Vagina (tissue), 2 donors: Measurements from ENCODE around the gene ANKRD61. TPM values are rescaled to one million over a fixed set of nuclear protein-coding genes. Genes with fewer than 3 reads are reported as not detected.

Experiments
- DNase-seq, 2 donors: peaks; one replicate each; pipeline ENCODE4 v3.0.0-alpha.2; 2017; ENCODE audit errors: extremely low spot score in 2 of 2
- H3K27ac ChIP-seq: fragments of 200-600 bp; sonication (generic); one replicate; pipeline ENCODE4 v1.5.1; 2019
- H3K27me3 ChIP-seq: fragments of 200-600 bp; sonication (generic); one replicate; pipeline ENCODE4 v1.5.1; 2019
- H3K36me3 ChIP-seq, 2 donors: fragments of 200-600 bp; sonication (generic); one replicate each; pipeline ENCODE4 v1.5.1; 2017 to 2019
- H3K4me1 ChIP-seq: fragments of 200-600 bp; sonication (generic); one replicate; pipeline ENCODE4 v1.5.1; 2019
- H3K4me3 ChIP-seq, 2 donors: fragments of 200-600 bp; sonication (generic); 1 replicate in 1 of 2; 2 replicates in 1 of 2; pipeline ENCODE4 v1.5.1; 2016 to 2019
- H3K9me3 ChIP-seq: fragments of 200-600 bp; sonication (generic); one replicate; pipeline ENCODE4 v1.5.1; 2019
- POLR2A ChIP-seq, 2 donors: fragments of 450-650 bp; IDR thresholded peaks; one replicate each; pipeline ENCODE4 v1.6.1; 2017; ENCODE audit warnings: antibody characterized with exemption in 2 of 2, mild to moderate bottlenecking in 2 of 2, moderate library complexity in 2 of 2
- POLR2AphosphoS5 ChIP-seq, 2 donors: sonication (generic); formaldehyde crosslinking; IDR thresholded peaks; one replicate each; pipeline ENCODE4 v1.9.0; 2017; ENCODE audit warnings: antibody characterized with exemption in 2 of 2, mild to moderate bottlenecking in 2 of 2, low read depth in 1 of 2; ENCODE audit not compliant: insufficient read depth in 1 of 2
- intact Hi-C: fragments of 100-400 bp; cut with DNase I; formaldehyde crosslinking; loops from one replicate; pipeline ENCODE4 v1.15.1; 2023
- total RNA-seq: library from RNA; depleted of rRNA; stranded (reverse); fragments of >200 nt; gene quantifications from one replicate; pipeline ENCODE4 v1.2.3, GENCODE V29; 2016
- TF ChIP-seq, protein P1 (sequence below), 3 experiments: fragments of 450-650 bp in 2 of 3; fragments of 200-600 bp in 1 of 3; sonication (generic) in 1 of 3; IDR thresholded peaks; one replicate each; pipeline ENCODE4 v1.5.1; 2017 to 2019; ENCODE audit warnings: antibody characterized with exemption in 3 of 3, mild to moderate bottlenecking in 2 of 3, moderate library complexity in 2 of 3

The ANKRD61 gene
- total RNA-seq, 1 donor from 2014 or later: not detected

GRCh38 chr7:6015917-6016652 is 15.1 kb upstream of the ANKRD61 start:
- TF ChIP-seq, protein P1, sequence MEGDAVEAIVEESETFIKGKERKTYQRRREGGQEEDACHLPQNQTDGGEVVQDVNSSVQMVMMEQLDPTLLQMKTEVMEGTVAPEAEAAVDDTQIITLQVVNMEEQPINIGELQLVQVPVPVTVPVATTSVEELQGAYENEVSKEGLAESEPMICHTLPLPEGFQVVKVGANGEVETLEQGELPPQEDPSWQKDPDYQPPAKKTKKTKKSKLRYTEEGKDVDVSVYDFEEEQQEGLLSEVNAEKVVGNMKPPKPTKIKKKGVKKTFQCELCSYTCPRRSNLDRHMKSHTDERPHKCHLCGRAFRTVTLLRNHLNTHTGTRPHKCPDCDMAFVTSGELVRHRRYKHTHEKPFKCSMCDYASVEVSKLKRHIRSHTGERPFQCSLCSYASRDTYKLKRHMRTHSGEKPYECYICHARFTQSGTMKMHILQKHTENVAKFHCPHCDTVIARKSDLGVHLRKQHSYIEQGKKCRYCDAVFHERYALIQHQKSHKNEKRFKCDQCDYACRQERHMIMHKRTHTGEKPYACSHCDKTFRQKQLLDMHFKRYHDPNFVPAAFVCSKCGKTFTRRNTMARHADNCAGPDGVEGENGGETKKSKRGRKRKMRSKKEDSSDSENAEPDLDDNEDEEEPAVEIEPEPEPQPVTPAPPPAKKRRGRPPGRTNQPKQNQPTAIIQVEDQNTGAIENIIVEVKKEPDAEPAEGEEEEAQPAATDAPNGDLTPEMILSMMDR (IDR thresholded peaks at IDR 0.05): no peak
- TF ChIP-seq POLR2AphosphoS5 (IDR thresholded peaks at IDR 0.05; ENCODE audit: insufficient read depth in 1 of 2, low read depth in 1 of 2) (peak in 1 of 2 donors; percentile 20), POLR2A (IDR thresholded peaks at IDR 0.05) (no peak)
- Histone ChIP-seq H3K36me3 (peaks cover 0 to 25% of the 10 kb centered on the region in 2 donors), H3K9me3 (no peaks in the 10 kb centered on the region), H3K27ac (peak overlapping the region; percentile 39), H3K4me1 (peaks cover 20% of the 10 kb centered on the region), H3K4me3 (no peak overlapping the region), H3K27me3 (no peaks in the 10 kb centered on the region)
- DNase-seq: no peak
- intact Hi-C loops: no loop called here

DNA sequence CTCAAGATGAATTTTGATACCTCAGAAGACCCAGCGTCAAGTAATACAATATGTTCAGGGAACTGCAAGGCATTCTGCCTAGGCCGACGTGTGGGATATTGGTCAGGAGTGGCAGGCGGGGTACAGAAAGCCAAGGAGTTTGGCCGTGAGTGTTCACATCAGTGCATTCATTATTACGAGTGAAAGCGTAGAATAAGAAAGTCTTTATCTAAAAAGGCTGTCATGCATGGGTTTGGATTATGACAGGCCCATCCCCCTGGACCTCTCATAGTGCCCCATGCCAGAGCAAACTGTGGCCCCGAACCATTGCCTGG is 14.6 kb upstream of the ANKRD61 start:
- H3K27me3 ChIP-seq: no peaks in the 10 kb centered on the region
- no peaks in the 10 kb centered on the region for H3K9me3 ChIP-seq
- DNase-seq: no peak
- H3K36me3 ChIP-seq: peaks cover 0 to 27% of the 10 kb centered on the region in 2 donors
- TF ChIP-seq POLR2AphosphoS5 (IDR thresholded peaks at IDR 0.05; ENCODE audit: insufficient read depth in 1 of 2, low read depth in 1 of 2) (no peak), POLR2A (IDR thresholded peaks at IDR 0.05) (no peak)
- TF ChIP-seq, protein P1 (IDR thresholded peaks at IDR 0.05): no peak
- intact Hi-C loops: no loop called here
- H3K27ac ChIP-seq: no peak overlapping the region
- H3K4me1 ChIP-seq: peaks cover 15% of the 10 kb centered on the region
- no peak overlapping the region for H3K4me3 ChIP-seq

DNA sequence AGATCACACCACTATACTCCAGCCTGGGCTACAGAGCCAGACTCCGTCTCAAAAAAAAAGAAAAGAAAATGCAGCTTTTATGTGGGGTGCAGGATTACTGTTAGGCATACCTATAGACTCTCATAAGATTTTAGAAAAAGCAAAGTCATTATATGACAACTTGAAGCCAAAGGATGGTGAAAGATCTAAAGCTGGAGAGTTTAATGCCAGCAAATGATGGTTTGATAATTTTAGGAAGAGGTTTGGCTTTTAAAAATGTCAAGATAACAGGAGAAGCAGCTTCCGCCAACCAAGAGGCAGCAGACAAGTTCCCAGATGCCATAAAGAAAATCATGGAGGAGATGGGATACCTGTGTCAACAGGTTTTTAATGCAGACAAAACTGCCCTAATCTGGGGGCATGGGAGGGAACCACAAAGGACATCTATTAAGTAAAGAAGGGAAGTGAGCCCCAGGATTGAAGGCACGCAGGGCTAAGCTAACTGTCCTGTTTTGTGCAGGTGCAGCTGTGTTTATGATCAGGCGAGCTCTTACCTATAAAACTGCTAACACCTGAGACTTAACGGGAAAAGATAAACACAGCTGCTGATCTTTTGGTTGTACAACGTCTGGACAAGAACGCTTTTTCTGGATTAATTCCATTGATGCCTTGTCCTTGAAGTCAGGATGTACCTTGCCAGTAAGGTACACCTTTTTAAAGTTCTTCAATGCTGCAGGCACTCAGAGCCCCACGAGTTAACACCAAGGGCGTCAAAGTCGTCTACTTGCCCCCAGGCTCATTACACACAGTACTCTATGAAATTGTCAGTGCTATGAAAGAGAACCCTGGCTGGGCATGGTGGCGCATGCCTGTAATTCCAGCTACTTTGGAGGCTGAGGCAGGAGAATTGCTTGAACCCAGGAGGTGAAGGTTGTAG is 10.5 kb upstream of the ANKRD61 start:
- Histone ChIP-seq H3K4me1 (peaks cover under 1% of the 10 kb centered on the region), H3K4me3 (no peak overlapping the region), H3K27me3 (no peaks in the 10 kb centered on the region), H3K27ac (no peak overlapping the region), H3K9me3 (no peaks in the 10 kb centered on the region), H3K36me3 (peaks cover 7 to 60% of the 10 kb centered on the region in 2 donors)
- TF ChIP-seq POLR2A (IDR thresholded peaks at IDR 0.05): no peak
- TF ChIP-seq POLR2AphosphoS5 (IDR thresholded peaks at IDR 0.05; ENCODE audit: insufficient read depth in 1 of 2, low read depth in 1 of 2): no peak
- TF ChIP-seq, protein P1 (IDR thresholded peaks at IDR 0.05): no peak
- no peak for DNase-seq
- intact Hi-C loops: no loop called here

- H3K4me1 ChIP-seq: no peaks in the 10 kb centered on the region
- DNase-seq: no peak
- no peaks in the 10 kb centered on the region for H3K27me3 ChIP-seq
- H3K36me3 ChIP-seq: peaks cover 7 to 70% of the 10 kb centered on the region in 2 donors
- TF ChIP-seq, protein P1 (IDR thresholded peaks at IDR 0.05): no peak
- no peak for TF ChIP-seq POLR2A (IDR thresholded peaks at IDR 0.05)
- TF ChIP-seq POLR2AphosphoS5 (IDR thresholded peaks at IDR 0.05; ENCODE audit: insufficient read depth in 1 of 2, low read depth in 1 of 2): no peak
- H3K27ac ChIP-seq: no peak overlapping the region
- no peaks in the 10 kb centered on the region for H3K9me3 ChIP-seq
- intact Hi-C loops: no loop called here
- H3K4me3 ChIP-seq: no peak overlapping the region
Measured at GRCh38 chr7:6022707-6023106, 8.5 kb upstream of the ANKRD61 start.
